DOHH2 (cell line): ENCODE data around the gene KRT6C.

Experiments used
- H3F3A ChIP-seq: fragments of 200-600 bp; sonication (generic), shearing (Covaris generic); 2 replicates; pipeline ENCODE4 v1.6.0; 2016; ENCODE audit warnings: antibody characterized with exemption, mild to moderate bottlenecking; ENCODE audit not compliant: control insufficient read depth, insufficient read depth
- H3K27ac ChIP-seq: fragments of 200-600 bp; sonication (generic); 2 replicates; pipeline ENCODE4 v1.5.1; 2014; ENCODE audit warnings: low read depth, mild to moderate bottlenecking, low read length, moderate library complexity
- H3K27me3 ChIP-seq: fragments of 200-600 bp; sonication (generic); 2 replicates; pipeline ENCODE4 v1.6.1; 2014; ENCODE audit warnings: mild to moderate bottlenecking, low read length, mixed read lengths; ENCODE audit not compliant: control insufficient read depth
- H3K36me3 ChIP-seq: fragments of 200-600 bp; sonication (generic); 2 replicates; pipeline ENCODE4 v1.6.1; 2014; ENCODE audit warnings: mild to moderate bottlenecking, low read length, moderate library complexity, mixed read lengths; ENCODE audit not compliant: control insufficient read depth
- H3K4me1 ChIP-seq: fragments of 200-600 bp; sonication (generic); 2 replicates; pipeline ENCODE4 v1.6.1; 2014; ENCODE audit warnings: mild to moderate bottlenecking, low read length, mixed read lengths; ENCODE audit not compliant: control insufficient read depth
- H3K4me2 ChIP-seq: fragments of 200-600 bp; sonication (generic); 2 replicates; pipeline ENCODE4 v1.6.0; 2014; ENCODE audit warnings: mild to moderate bottlenecking, low read length, moderate library complexity
- H3K4me3 ChIP-seq: fragments of 200-600 bp; sonication (generic); 2 replicates; pipeline ENCODE4 v1.5.1; 2014; ENCODE audit warnings: mild to moderate bottlenecking, low read length, mixed read lengths
- H3K79me2 ChIP-seq: fragments of 200-600 bp; sonication (generic); 2 replicates; pipeline ENCODE4 v1.6.1; 2014; ENCODE audit warnings: mild to moderate bottlenecking, low read length, mixed read lengths; ENCODE audit not compliant: control insufficient read depth
- H3K9me2 ChIP-seq: fragments of 200-600 bp; sonication (generic); replicated peaks from 2 replicates; pipeline ENCODE4 v1.6.1; 2014; ENCODE audit warnings: mild to moderate bottlenecking, low read length, mixed read lengths; ENCODE audit not compliant: control insufficient read depth
- H3K9me3 ChIP-seq: fragments of 200-600 bp; sonication (generic); 2 replicates; pipeline ENCODE4 v1.6.1; 2014; ENCODE audit warnings: antibody characterized with exemption, low read length, mixed read lengths; ENCODE audit not compliant: control insufficient read depth, insufficient read depth
- H4K20me1 ChIP-seq: fragments of 200-600 bp; sonication (generic); 2 replicates; pipeline ENCODE4 v1.6.0; 2014; ENCODE audit warnings: low read depth, mild to moderate bottlenecking, antibody characterized with exemption, low read length, moderate library complexity; ENCODE audit not compliant: control insufficient read depth, insufficient read depth
- CTCF ChIP-seq: fragments of 200-600 bp; sonication (generic); IDR thresholded peaks from one replicate; pipeline ENCODE4 v1.5.1; 2014; ENCODE audit warnings: antibody characterized with exemption, mild to moderate bottlenecking, low read depth, low read length; ENCODE audit not compliant: poor library complexity, severe bottlenecking
- EZH2phosphoT487 ChIP-seq: fragments of 200-600 bp; sonication (generic); IDR thresholded peaks from 2 replicates; pipeline ENCODE4 v1.6.1; 2017; ENCODE audit warnings: borderline replicate concordance, mild to moderate bottlenecking, antibody characterized with exemption, low read length, moderate library complexity, mixed read lengths

KRT6C gene

GRCh38 chr12:52446367-52447045, 27.1 kb downstream of the KRT6C start:
- no peak for TF ChIP-seq EZH2phosphoT487
- TF ChIP-seq CTCF: no peak
- no peaks in the 10 kb centered on the region for H3F3A ChIP-seq
- no peaks in the 10 kb centered on the region for H3K79me2 ChIP-seq
- no peaks in the 10 kb centered on the region for H3K36me3 ChIP-seq
- H3K27ac ChIP-seq: no peak overlapping the region
- H3K4me1 ChIP-seq: no peaks in the 10 kb centered on the region
- no peaks in the 10 kb centered on the region for H3K9me2 ChIP-seq
- no peaks in the 10 kb centered on the region for H4K20me1 ChIP-seq
- H3K4me3 ChIP-seq: no peak overlapping the region
- peaks cover 6% of the 10 kb centered on the region; the same call in 1 of the 2 replicates for H3K27me3 ChIP-seq
- H3K4me2 ChIP-seq: no peak overlapping the region
- H3K9me3 ChIP-seq: no peaks in the 10 kb centered on the region

GRCh38 chr12:52445876-52446275, 27.7 kb downstream of the KRT6C start:
- Histone ChIP-seq H3K27me3 (peaks cover 6% of the 10 kb centered on the region; the same call in 1 of the 2 replicates), H3K4me3 (no peak overlapping the region), H3K4me1 (no peaks in the 10 kb centered on the region), H3K27ac (no peak overlapping the region), H3K36me3 (no peaks in the 10 kb centered on the region), H3K9me2 (no peaks in the 10 kb centered on the region), H3F3A (no peaks in the 10 kb centered on the region), H4K20me1 (no peaks in the 10 kb centered on the region), H3K79me2 (no peaks in the 10 kb centered on the region), H3K9me3 (no peaks in the 10 kb centered on the region), H3K4me2 (no peak overlapping the region)
- TF ChIP-seq CTCF (no peak), EZH2phosphoT487 (no peak)

- Histone ChIP-seq H3K4me2 (no peak overlapping the region), H3K27me3 (peaks cover 6% of the 10 kb centered on the region; the same call in 1 of the 2 replicates), H3F3A (no peaks in the 10 kb centered on the region), H3K4me1 (no peaks in the 10 kb centered on the region), H3K36me3 (no peaks in the 10 kb centered on the region), H3K79me2 (no peaks in the 10 kb centered on the region), H3K4me3 (no peak overlapping the region), H3K9me3 (no peaks in the 10 kb centered on the region), H3K9me2 (no peaks in the 10 kb centered on the region), H4K20me1 (no peaks in the 10 kb centered on the region), H3K27ac (no peak overlapping the region)
- TF ChIP-seq CTCF (no peak), EZH2phosphoT487 (no peak)
These were observed 28.7 kb downstream of the KRT6C start for GRCh38 chr12:52444647-52445595.
